H9 (cell line): ENCODE measurements around the gene DLG2. TPM values are rescaled to one million over a fixed set of nuclear protein-coding genes. Genes with fewer than 3 reads are reported as not detected.

Experiments used
- DNase-seq: peaks from one replicate; pipeline ENCODE4 v3.0.0-alpha.2; 2017
- H2AFZ ChIP-seq: one replicate; pipeline ENCODE4 v1.6.1; 2013; ENCODE audit warnings: mild to moderate bottlenecking, low read length, control low read depth, moderate library complexity
- H2AK5ac ChIP-seq: 2 replicates; pipeline ENCODE4 v1.6.1; 2013; ENCODE audit warnings: low read length, control low read depth, mixed read lengths; ENCODE audit not compliant: insufficient read length
- H2BK120ac ChIP-seq: one replicate; pipeline ENCODE4 v1.6.1; 2013; ENCODE audit warnings: low read depth, mild to moderate bottlenecking, low read length, control low read depth, inconsistent platforms; ENCODE audit not compliant: poor library complexity, severe bottlenecking
- H2BK12ac ChIP-seq: 2 replicates; pipeline ENCODE4 v1.6.1; 2013; ENCODE audit warnings: low read length, control low read depth, mixed read lengths, low read depth; ENCODE audit not compliant: insufficient read length
- H2BK15ac ChIP-seq: 2 replicates; pipeline ENCODE4 v1.6.1; 2013; ENCODE audit warnings: low read depth, low read length, control low read depth
- H2BK20ac ChIP-seq: one replicate; pipeline ENCODE4 v1.6.1; 2013; ENCODE audit warnings: low read depth, mild to moderate bottlenecking, low read length, control low read depth, inconsistent platforms; ENCODE audit not compliant: poor library complexity, severe bottlenecking
- H2BK5ac ChIP-seq: 2 replicates; pipeline ENCODE4 v1.6.1; 2013; ENCODE audit warnings: low read length, control low read depth, mixed read lengths; ENCODE audit not compliant: insufficient read length
- H3K14ac ChIP-seq: 2 replicates; pipeline ENCODE4 v1.6.1; 2013; ENCODE audit warnings: low read length, control low read depth; ENCODE audit not compliant: insufficient read depth
- H3K18ac ChIP-seq: 2 replicates; pipeline ENCODE4 v1.6.1; 2013; ENCODE audit warnings: low read depth, mild to moderate bottlenecking, mixed read lengths, low read length, control low read depth; ENCODE audit not compliant: insufficient read length
- H3K23ac ChIP-seq: 2 replicates; pipeline ENCODE4 v1.6.1; 2013; ENCODE audit warnings: low read length, control low read depth, mixed read lengths, low read depth; ENCODE audit not compliant: insufficient read length
- H3K23me2 ChIP-seq: 2 replicates; pipeline ENCODE4 v1.6.1; 2013; ENCODE audit warnings: low read depth, mild to moderate bottlenecking, mixed read lengths, low read length, control low read depth; ENCODE audit not compliant: insufficient read length, poor library complexity, severe bottlenecking
- H3K27ac ChIP-seq: 2 replicates; pipeline ENCODE4 v1.5.1; 2013; ENCODE audit warnings: low read length, control low read depth, mixed read lengths, low read depth; ENCODE audit not compliant: insufficient read length
- H3K27me3 ChIP-seq: 2 replicates; pipeline ENCODE4 v1.6.1; 2013; ENCODE audit warnings: low read length, control low read depth, inconsistent platforms; ENCODE audit not compliant: insufficient read depth
- H3K4ac ChIP-seq: 2 replicates; pipeline ENCODE4 v1.6.1; 2013; ENCODE audit warnings: low read depth, mild to moderate bottlenecking, control low read depth, inconsistent platforms, low read length, moderate library complexity
- H3K4me1 ChIP-seq: 2 replicates; pipeline ENCODE4 v1.6.1; 2013; ENCODE audit warnings: low read length, control low read depth, inconsistent platforms; ENCODE audit not compliant: insufficient read depth
- H3K4me2 ChIP-seq: 2 replicates; pipeline ENCODE4 v1.6.1; 2013; ENCODE audit warnings: low read length, control low read depth, mixed read lengths; ENCODE audit not compliant: insufficient read length, insufficient read depth
- H3K56ac ChIP-seq: 2 replicates; pipeline ENCODE4 v1.6.1; 2013; ENCODE audit warnings: low read depth, mild to moderate bottlenecking, mixed read lengths, low read length, control low read depth; ENCODE audit not compliant: insufficient read length
- H3K79me1 ChIP-seq: 2 replicates; pipeline ENCODE4 v1.6.1; 2013; ENCODE audit warnings: low read depth, mild to moderate bottlenecking, moderate library complexity, low read length, control low read depth, inconsistent platforms; ENCODE audit not compliant: insufficient read depth, poor library complexity, severe bottlenecking
- H3K79me2 ChIP-seq: 2 replicates; pipeline ENCODE4 v1.6.1; 2013; ENCODE audit warnings: low read length, control low read depth, inconsistent platforms; ENCODE audit not compliant: insufficient read depth
- H3K9ac ChIP-seq: 2 replicates; pipeline ENCODE4 v1.6.1; 2013; ENCODE audit warnings: low read length, control low read depth, mixed read lengths; ENCODE audit not compliant: insufficient read length; ENCODE audit errors: extremely low read depth
- H3K9me3 ChIP-seq: one replicate; pipeline ENCODE4 v1.6.1; 2013; ENCODE audit warnings: low read depth, low read length, inconsistent platforms; ENCODE audit not compliant: control insufficient read depth
- H3T11ph ChIP-seq: one replicate; pipeline ENCODE4 v1.6.1; 2013; ENCODE audit warnings: mild to moderate bottlenecking, low read length, control low read depth, inconsistent platforms
- H4K20me1 ChIP-seq: one replicate; pipeline ENCODE4 v1.6.1; 2013; ENCODE audit not compliant: control insufficient read depth, insufficient read length, insufficient read depth
- H4K5ac ChIP-seq: 2 replicates; pipeline ENCODE4 v1.6.1; 2013; ENCODE audit warnings: low read depth, mild to moderate bottlenecking, mixed read lengths, low read length, control low read depth; ENCODE audit not compliant: insufficient read length
- H4K8ac ChIP-seq: replicated peaks from 2 replicates; pipeline ENCODE4 v1.6.1; 2013; ENCODE audit warnings: low read length, control low read depth, mixed read lengths, low read depth; ENCODE audit not compliant: insufficient read length
- H4K91ac ChIP-seq: 2 replicates; pipeline ENCODE4 v1.6.1; 2013; ENCODE audit warnings: low read depth, mild to moderate bottlenecking, moderate library complexity, mixed read lengths, low read length, control low read depth; ENCODE audit not compliant: insufficient read length
- H3K27ac Mint-ChIP-seq, 3 experiments: 2 replicates in 2 of 3; 3 replicates in 1 of 3; pipeline ENCODE4 v1.8.0; 2020 to 2021; ENCODE audit warnings: mixed read lengths in 3 of 3, mild to moderate bottlenecking in 1 of 3, moderate library complexity in 1 of 3
- H3K27me3 Mint-ChIP-seq: 2 replicates; pipeline ENCODE4 v1.8.0; 2021; ENCODE audit warnings: low read depth, mild to moderate bottlenecking, moderate library complexity, mixed read lengths
- H3K36me3 Mint-ChIP-seq, 3 experiments: 2 replicates in 2 of 3; 3 replicates in 1 of 3; pipeline ENCODE4 v1.8.0; 2020 to 2021; ENCODE audit warnings: low read depth in 3 of 3, mixed read lengths in 3 of 3; ENCODE audit not compliant: insufficient read depth in 1 of 3
- H3K4me1 Mint-ChIP-seq, 2 experiments: 2 replicates each; pipeline ENCODE4 v1.8.0; 2020; ENCODE audit warnings: mixed read lengths in 2 of 2
- H3K4me3 Mint-ChIP-seq, 2 experiments: 2 replicates in 1 of 2; 3 replicates in 1 of 2; pipeline ENCODE4 v1.8.0; 2020 to 2021; ENCODE audit warnings: mild to moderate bottlenecking in 2 of 2, mixed read lengths in 2 of 2, moderate library complexity in 1 of 2
- H3K9me3 Mint-ChIP-seq, 2 experiments: 2 replicates in 1 of 2; 3 replicates in 1 of 2; pipeline ENCODE4 v1.8.0; 2020; ENCODE audit warnings: mild to moderate bottlenecking in 2 of 2, mixed read lengths in 2 of 2, moderate library complexity in 1 of 2
- CTCF ChIP-seq: fragments of 200-600 bp; sonication (generic); conservative IDR thresholded peaks from 3 replicates; pipeline ENCODE4 v1.8.0; 2021; ENCODE audit warnings: antibody characterized with exemption, mild to moderate bottlenecking
- WGBS: extraction: QIAGEN DNeasy Blood & Tissue Kit; methylation state at CpG from one replicate; pipeline ENCODE4 v1.1.7; 2013; ENCODE audit warnings: missing lambda C conversion rate, low lambda C conversion rate, mixed read lengths; ENCODE audit not compliant: insufficient read length; ENCODE audit errors: extremely low coverage; 5-methylcytosine and 5-hydroxymethylcytosine counted together
- total RNA-seq: library from RNA; stranded (reverse); gene quantifications from 2 replicates; pipeline ENCODE4 v1.2.1, GENCODE V29; 2021

DLG2 gene
- total RNA-seq, 1 experiment from 2014 or later, result 8.0 TPM

DNA sequence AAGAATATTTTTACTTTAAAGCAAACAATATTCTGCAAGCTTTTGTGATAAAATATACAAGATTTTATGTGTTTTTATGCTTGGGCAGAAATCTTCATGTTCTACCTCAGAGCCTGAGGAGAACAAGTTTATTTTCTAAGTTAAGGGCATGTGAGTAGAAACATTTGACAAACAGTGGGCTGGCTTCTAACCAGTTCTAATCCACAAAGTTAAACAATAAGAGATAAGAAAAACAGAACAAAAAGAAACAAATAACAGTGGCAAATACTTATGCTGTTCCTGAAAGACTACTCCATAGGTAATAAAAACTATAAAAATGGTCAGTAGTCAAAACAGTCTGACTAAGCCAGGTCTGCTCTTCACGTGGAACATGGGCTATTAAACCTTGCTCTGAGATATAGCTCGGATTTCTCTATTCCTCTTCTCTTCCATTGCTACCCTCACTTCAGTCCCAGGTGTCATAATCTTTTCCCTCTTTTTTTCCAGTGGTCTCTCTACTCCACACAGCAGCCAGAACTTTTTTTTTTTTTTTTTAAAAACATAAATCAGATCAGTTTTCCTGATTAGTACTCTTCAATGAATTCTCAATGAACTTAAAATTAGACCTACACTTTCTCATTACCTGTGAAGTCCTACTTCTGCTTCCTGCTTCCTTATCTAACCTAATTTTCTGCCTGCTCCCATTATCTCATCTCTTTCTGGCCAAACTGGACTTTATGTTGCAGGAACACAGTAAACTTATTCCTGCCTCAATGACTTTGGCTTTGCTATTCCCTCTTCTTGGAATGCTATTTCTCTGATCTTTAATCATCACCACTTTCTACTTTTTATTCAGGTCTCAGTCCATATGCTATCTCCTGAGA lies 1669.9 kb downstream of the DLG2 start:
- Histone ChIP-seq H3K4me2 (no peak overlapping the region), H3K23ac (no peak overlapping the region), H2BK12ac (no peak overlapping the region), H3K9me3 (no peaks in the 10 kb centered on the region), H3K14ac (no peak overlapping the region), H3K4me1 (no peaks in the 10 kb centered on the region), H3K23me2 (no peaks in the 10 kb centered on the region), H4K8ac (no peak overlapping the region), H4K91ac (no peak overlapping the region), H3K79me1 (no peaks in the 10 kb centered on the region), H3K27me3 (no peaks in the 10 kb centered on the region), H2BK20ac (no peak overlapping the region), H4K5ac (no peak overlapping the region), H3K56ac (no peak overlapping the region), H3K9ac (no peak overlapping the region), H4K20me1 (no peaks in the 10 kb centered on the region), H3T11ph (no peak overlapping the region), H3K27ac (no peak overlapping the region), H2BK15ac (no peak overlapping the region), H2AK5ac (no peak overlapping the region), H3K18ac (no peak overlapping the region), H3K4ac (no peak overlapping the region), H3K79me2 (no peaks in the 10 kb centered on the region), H2AFZ (no peak overlapping the region), H2BK5ac (no peak overlapping the region), H2BK120ac (no peak overlapping the region)
- Mint-ChIP-seq H3K4me3 (no peak overlapping the region), H3K27me3 (no peaks in the 10 kb centered on the region), H3K27ac (no peak overlapping the region), H3K9me3 (no peaks in the 10 kb centered on the region), H3K36me3 (peaks cover 0 to 2% (median 0%) of the 10 kb centered on the region in 3 experiments; a peak in 1 of 7 replicates), H3K4me1 (no peaks in the 10 kb centered on the region)
- DNase-seq, result no peak
- WGBS, result no CpG with 5 or more reads among the region's 2 CpGs
- TF ChIP-seq CTCF, result no peak
